ENCODE results near the gene USP24. TPM values are rescaled to one million over a fixed set of nuclear protein-coding genes. Genes with fewer than 3 reads are reported as not detected.
A peak's percentile ranks its signal among the peaks of the same experiment; 100 is the strongest.

The USP24 gene
- total RNA-seq, 1 experiment from 2014 or later: 35.3 TPM

DNA sequence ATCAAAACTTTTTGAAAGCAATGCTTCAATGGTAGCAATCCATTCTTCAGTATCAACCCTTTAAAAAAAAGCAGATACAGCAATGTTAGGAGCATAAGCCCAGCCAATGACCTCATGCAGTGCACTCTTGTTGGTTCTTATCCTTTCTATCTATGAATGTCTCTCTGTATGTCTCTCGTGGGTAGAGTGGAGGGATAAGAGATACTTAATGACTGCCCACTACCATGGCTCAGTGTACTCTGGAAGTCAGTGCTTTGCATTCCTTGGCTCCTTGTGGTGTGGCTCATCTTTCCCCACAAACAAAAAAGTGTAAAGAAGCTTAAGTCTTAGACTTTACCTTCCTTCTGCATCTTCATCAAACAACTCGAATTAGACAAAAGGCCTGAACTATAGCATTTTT lies 125.5 kb downstream of the USP24 start:
- H3K79me1 ChIP-seq (ENCODE audit: insufficient read depth, low read depth, low read length, poor library complexity, severe bottlenecking): no peaks in the 10 kb centered on the region
- H3K56ac ChIP-seq (ENCODE audit: insufficient read length, low read depth, low read length): no peak overlapping the region
- H2BK12ac ChIP-seq (ENCODE audit: insufficient read length, low read depth, low read length): no peak overlapping the region
- no peak overlapping the region for H2AFZ ChIP-seq (ENCODE audit: low read length)
- H3K4me3 Mint-ChIP-seq: no peak overlapping the region
- H2AK5ac ChIP-seq (ENCODE audit: insufficient read length, low read length): no peak overlapping the region
- H3K79me2 ChIP-seq (ENCODE audit: insufficient read depth, low read length): no peaks in the 10 kb centered on the region
- no peak for DNase-seq
- H3K23ac ChIP-seq (ENCODE audit: insufficient read length, low read depth, low read length): no peak overlapping the region
- no peaks in the 10 kb centered on the region for H3K4me1 Mint-ChIP-seq
- no peaks in the 10 kb centered on the region for H3K23me2 ChIP-seq (ENCODE audit: insufficient read length, low read depth, low read length, poor library complexity, severe bottlenecking)
- H3K27me3 ChIP-seq (ENCODE audit: insufficient read depth, low read length): no peaks in the 10 kb centered on the region
- 0 out of 7 replicates have a peak overlapping the region, but pooled peaks of 1 of the 3 experiments have one; percentile 42 for H3K27ac Mint-ChIP-seq
- no peaks in the 10 kb centered on the region for H3K27me3 Mint-ChIP-seq (ENCODE audit: low read depth)
- H3K4ac ChIP-seq (ENCODE audit: low read depth, low read length): no peak overlapping the region
- no peak overlapping the region for H3K14ac ChIP-seq (ENCODE audit: insufficient read depth, low read length)
- no peak overlapping the region for H2BK120ac ChIP-seq (ENCODE audit: low read depth, low read length, poor library complexity, severe bottlenecking)
- no CpG with 5 or more reads among the region's 2 CpGs for WGBS (ENCODE audit: extremely low coverage, insufficient read length, low lambda C conversion rate)
- H3K9ac ChIP-seq (ENCODE audit: extremely low read depth, insufficient read length, low read length): no peak overlapping the region
- no peaks in the 10 kb centered on the region for H4K20me1 ChIP-seq (ENCODE audit: control insufficient read depth, insufficient read depth, insufficient read length)
- no peak overlapping the region for H4K91ac ChIP-seq (ENCODE audit: insufficient read length, low read depth, low read length)
- no peak overlapping the region for H3K4me2 ChIP-seq (ENCODE audit: insufficient read depth, insufficient read length, low read length)
- H3K4me1 ChIP-seq (ENCODE audit: insufficient read depth, low read length): no peaks in the 10 kb centered on the region
- H3K9me3 Mint-ChIP-seq: no peaks in the 10 kb centered on the region
- H3K9me3 ChIP-seq (ENCODE audit: control insufficient read depth, low read depth, low read length): no peaks in the 10 kb centered on the region
- TF ChIP-seq, protein P1, sequence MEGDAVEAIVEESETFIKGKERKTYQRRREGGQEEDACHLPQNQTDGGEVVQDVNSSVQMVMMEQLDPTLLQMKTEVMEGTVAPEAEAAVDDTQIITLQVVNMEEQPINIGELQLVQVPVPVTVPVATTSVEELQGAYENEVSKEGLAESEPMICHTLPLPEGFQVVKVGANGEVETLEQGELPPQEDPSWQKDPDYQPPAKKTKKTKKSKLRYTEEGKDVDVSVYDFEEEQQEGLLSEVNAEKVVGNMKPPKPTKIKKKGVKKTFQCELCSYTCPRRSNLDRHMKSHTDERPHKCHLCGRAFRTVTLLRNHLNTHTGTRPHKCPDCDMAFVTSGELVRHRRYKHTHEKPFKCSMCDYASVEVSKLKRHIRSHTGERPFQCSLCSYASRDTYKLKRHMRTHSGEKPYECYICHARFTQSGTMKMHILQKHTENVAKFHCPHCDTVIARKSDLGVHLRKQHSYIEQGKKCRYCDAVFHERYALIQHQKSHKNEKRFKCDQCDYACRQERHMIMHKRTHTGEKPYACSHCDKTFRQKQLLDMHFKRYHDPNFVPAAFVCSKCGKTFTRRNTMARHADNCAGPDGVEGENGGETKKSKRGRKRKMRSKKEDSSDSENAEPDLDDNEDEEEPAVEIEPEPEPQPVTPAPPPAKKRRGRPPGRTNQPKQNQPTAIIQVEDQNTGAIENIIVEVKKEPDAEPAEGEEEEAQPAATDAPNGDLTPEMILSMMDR (conservative IDR thresholded peaks at IDR 0.05): no peak
- H3K27ac ChIP-seq (ENCODE audit: insufficient read length, low read depth, low read length): no peak overlapping the region
- H4K8ac ChIP-seq (replicated peaks; ENCODE audit: insufficient read length, low read depth, low read length): no peak overlapping the region
- H4K5ac ChIP-seq (ENCODE audit: insufficient read length, low read depth, low read length): no peak overlapping the region
- no peak overlapping the region for H3K18ac ChIP-seq (ENCODE audit: insufficient read length, low read depth, low read length)
- H3K36me3 Mint-ChIP-seq (ENCODE audit: insufficient read depth in 1 of 3, low read depth in 3 of 3): peaks cover 16 to 80% (median 56%) of the 10 kb centered on the region in 3 experiments
- H3T11ph ChIP-seq (ENCODE audit: low read length): no peak overlapping the region
- no peak overlapping the region for H2BK15ac ChIP-seq (ENCODE audit: low read depth, low read length)
- no peak overlapping the region for H2BK5ac ChIP-seq (ENCODE audit: insufficient read length, low read length)
- H2BK20ac ChIP-seq (ENCODE audit: low read depth, low read length, poor library complexity, severe bottlenecking): no peak overlapping the region

Measured in H9 (cell line).